HuH-7 (cell line): Measurements from ENCODE around the gene FKTN.
A peak's percentile ranks its signal among the peaks of the same experiment; 100 is the strongest.
"Not testable (repeated sequence)": the region's sequence is repeated elsewhere in the genome, so short reads cannot be mapped to it uniquely, and the experiment has no call there.

Experiments
- DNase-seq: peaks from one replicate; pipeline ENCODE4 v3.0.0; 2011; ENCODE audit warnings: low spot score

The FKTN gene

DNA sequence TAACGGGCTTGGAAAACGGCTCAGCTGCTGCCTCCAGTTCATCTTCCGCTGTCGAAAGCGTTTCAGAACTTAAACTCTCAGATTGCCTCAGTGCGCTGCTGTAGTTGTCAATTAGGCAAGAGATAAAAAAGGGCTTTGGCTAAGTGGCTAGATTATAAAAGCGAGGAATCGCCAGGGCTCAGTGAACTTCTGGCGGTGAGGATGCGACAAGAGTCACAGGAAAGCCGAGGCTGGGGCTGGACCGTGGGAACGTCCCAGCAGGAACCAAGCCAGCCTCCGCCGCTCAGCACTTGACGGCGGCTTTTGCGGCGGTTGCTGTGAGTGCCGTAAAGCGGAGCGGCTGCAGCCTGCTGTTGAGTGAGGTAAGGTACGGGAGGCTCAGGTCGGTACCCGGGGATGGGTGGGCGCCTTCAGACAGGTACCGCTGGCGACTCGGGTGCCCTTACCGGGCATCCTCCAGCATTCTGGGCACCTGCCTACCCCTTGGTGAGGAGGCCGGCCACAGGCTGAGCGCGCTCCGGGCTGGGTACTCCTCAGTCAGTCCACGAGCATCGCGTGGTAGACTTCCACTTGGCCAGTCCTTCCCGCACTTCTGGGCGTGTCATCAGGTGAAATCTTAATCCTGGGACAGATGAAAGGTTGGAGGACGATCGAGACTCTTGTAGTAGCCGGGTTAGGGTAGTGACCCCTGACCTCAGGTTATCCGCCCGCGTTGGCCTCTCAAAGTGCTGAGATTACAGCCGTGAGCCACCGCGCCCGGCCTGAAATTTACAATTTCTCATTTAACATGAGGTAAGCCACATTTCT is at the start of gene FKTN:
Gene FKTN, plus strand, starts transcription at position 328 of the 807 bp plus-strand sequence. CDS start 16,902 bp downstream, outside the sequence.
- DNase-seq = peak; percentile 87

GRCh38 chr9:105508530-105508929 is 49.4 kb upstream of the FKTN start:
- no peak for DNase-seq

DNA sequence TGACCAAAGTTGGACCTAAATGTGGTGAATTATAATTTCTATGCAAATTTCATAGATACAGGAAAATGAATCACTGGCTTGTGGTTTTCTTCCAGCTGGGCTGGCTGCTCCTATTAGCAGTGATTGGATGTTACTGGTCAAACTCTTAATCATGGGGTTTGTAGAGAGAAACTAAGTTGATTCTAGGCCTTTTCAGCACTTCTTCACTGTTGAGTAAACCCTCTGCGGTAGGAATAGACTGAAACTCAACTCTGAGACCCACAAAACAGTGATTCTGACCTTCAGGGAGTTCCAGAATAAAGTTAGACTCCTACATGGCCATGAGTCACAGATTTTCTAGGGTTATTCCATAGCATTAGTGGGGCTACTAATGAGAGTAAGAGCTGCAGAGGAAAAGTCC is 47.9 kb upstream of the FKTN start:
- DNase-seq = no peak

DNA sequence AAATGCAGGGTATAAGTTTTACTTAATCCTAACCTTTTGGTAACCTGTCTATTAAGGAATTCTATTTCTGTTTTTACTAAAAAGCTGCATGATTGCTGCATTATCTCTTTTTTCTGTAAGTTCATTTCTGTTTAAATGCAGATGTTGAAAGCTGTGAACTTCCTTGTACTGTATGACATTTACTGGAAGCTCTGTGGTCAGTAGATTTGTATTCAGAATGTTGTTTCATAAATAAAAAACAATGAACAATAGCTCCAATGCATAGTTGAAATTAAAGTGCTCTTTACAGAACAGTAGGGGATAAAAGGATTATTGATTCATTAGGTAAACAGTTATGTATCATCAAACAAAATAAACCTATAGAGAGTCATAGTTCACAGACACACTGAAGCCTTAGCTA is 46.5 kb upstream of the FKTN start:
- no peak for DNase-seq

DNA sequence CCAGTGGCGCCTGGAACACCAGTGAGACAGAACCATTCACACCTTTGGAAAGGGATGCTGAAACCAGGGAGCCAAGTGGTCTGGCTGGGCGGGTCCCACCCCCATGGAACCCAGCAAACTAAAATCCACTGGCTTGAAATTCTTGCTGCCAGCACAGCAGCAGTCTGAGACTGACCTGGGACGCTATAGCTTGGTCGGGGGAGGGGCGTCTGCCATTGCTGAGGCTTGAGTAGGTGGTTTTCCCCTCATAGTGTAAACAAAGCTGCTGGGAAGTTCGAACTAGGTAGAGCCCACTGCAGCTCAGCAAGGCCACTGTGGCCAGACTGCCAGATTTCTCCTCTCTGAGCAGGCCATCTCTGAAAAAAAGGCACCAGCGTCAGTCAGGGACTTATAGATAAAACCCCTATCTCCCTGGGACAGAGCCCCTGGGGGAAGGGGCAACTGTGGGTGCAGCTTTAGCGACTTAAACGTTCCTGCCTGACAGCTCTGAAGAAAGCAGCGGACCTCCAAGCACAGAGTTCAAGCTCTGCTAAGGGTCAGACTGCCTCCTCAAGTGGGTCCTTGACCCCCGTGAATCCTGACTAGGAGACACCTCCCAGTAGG is 42.0 kb upstream of the FKTN start:
- DNase-seq = no peak

- not testable (repeated sequence) for DNase-seq
Observed at GRCh38 chr9:105519710-105520369, 38.1 kb upstream of the FKTN start.

GRCh38 chr9:105520992-105521391 is 36.9 kb upstream of the FKTN start:
- DNase-seq = not testable (repeated sequence)

GRCh38 chr9:105522618-105523385 is 35.1 kb upstream of the FKTN start:
- not testable (repeated sequence) for DNase-seq

DNA sequence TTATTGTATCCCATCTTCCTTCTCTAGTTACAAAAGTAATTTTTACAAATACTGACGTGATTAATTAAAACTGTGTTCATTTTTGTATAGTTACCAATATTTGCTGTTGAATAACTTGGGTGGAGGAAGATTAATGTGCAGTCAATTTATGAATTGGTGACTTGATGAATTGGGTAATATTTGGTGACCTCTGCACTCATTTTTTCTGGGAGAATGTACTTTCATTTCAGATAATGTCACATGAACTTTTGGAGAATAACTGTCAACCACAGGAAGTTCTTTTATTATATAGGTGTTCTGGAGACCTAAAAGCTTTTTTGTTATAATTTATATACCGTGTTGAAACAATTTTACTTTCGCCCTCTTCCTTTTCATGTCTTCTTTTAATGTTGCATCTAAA is 26.4 kb upstream of the FKTN start:
- no peak for DNase-seq

- DNase-seq = no peak
Observed at GRCh38 chr9:105535920-105536668, 21.8 kb upstream of the FKTN start.

DNA sequence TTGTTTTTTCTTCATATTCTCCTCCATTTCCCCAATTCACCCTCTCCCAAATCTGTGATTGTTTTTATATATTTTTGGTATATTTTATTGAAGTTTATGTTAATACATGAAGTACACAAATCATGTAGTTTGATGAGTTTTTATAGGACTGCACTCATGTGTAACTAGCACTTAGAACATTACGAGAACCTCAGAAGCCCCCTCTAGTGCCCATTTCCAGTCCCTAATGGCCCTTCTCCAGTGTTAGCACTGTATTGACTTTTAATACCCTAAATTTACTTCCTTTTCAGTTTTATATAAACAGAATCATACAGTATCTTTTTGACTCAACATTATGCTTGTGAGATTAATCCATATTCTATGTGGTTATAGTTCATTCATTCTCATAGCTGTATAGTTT is 18.5 kb upstream of the FKTN start:
- no peak for DNase-seq

DNA sequence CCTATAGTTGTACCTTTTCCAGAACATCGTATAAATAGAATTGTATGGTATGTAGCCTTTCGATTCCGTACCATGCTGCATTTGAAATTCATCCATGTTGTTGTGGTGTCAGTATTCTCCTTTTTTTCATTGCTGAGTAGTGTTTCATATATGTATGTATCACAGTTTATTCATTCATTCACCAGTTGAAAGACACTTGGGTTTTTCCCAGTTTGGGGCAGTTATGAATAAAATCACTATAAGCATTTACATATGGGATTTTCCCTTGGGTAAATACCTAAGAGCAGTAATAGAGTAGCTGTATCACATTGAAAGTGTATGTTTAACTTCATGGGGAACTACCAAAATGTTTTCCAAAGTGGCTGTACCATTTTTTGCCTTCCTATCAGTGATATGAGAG is 16.1 kb upstream of the FKTN start:
- DNase-seq = no peak

DNA sequence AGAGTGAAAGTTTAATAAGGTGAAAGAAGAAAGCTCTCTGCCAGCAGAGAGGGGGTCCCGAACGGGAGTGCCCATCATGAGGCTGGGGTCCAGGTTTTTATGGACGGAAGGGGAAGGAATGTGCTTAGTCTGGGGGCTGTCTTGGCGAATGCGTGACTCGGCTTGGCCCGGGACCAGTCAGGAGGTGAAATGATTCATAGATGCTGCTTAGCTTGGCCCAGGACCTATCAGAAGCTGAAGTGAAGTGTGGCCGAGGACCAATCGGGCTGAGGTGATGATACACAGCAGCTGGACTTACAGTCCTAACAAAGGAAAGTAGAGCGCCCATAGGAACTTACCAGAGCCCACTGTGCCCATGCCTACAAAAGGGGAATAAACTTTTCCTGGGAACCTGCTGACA is 3.9 kb upstream of the FKTN start:
- DNase-seq = no peak

DNA sequence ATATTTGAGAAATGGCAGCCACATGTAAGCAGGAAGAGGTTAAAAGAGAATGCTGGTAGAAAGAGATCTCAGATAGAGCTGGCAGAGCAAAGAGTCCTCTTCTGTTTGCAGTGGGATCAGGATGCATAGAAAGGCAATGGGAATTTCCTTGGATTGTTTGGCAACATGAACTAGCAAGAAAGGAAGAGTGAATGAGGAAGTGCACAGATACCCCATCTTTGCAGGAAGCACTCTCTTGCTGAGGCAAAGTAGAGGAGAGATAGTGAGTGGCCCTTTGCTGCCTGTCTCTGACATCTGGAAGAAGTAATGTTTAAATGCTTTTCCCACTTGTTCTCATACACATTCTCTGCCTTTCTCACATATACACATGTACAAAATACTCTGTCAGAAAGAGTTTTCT is 14.5 kb downstream of the FKTN start:
- DNase-seq = no peak

DNA sequence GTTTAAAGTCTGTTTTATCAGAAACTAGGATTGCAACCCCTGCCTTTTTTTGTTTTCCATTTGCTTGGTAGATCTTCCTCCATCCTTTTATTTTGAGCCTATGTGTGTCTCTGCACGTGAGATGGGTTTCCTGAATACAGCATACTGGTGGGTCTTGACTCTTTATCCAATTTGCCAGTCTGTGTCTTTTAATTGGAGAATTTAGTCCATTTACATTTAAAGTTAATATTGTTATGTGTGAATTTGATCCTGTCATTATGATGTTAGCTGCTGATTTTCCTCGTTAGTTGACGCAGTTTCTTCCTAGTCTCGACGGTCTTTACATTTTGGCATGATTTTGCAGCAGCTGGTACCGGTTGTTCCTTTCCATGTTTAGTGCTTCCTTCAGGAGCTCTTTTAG is 22.0 kb downstream of the FKTN start:
- not testable (repeated sequence) for DNase-seq

- DNase-seq = not testable (repeated sequence)
Observed at GRCh38 chr9:105581550-105581949, 23.6 kb downstream of the FKTN start.

GRCh38 chr9:105593145-105593544 is 35.2 kb downstream of the FKTN start:
- DNase-seq = no peak

DNA sequence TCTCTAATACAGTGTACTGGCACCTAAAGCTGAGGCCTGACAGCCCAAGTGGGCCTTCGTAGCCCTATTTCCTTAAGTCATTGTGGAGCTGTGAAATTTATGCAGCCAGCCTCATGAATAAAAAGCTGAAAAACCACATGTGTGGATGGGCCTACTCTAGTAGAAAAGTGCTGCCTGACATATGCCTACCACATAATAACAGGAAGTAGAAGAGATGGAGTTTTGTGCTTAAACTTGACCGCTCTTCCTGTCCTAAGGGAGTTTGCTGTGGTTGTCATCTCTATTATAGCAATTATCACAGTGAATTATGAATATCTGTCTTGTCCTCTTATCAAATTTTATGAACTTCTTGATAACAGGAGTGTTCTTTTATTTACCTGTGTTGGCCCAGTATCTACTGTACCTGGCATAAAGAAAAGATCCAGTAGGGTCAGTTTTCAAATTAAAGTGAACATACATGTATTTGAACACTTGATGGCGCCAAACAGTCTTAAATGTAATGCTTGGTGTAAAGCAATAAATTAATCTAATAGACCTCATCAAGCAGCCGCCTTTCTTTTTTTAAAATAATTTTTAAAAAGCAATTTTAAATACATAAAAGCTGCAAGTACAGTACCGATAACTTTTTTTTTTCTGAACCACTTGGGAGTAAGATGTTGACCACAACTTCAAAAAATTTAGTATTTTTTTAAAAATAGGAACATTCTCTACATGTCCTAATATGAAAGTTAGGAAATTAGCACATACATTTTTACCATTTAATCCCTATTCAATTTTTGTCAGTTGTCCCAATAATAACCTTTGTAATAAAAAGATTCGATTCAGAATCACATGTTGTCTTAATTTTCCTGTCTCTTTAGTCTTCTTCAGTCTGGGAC is 51.0 kb downstream of the FKTN start:
- peak; percentile 27 for DNase-seq

DNA sequence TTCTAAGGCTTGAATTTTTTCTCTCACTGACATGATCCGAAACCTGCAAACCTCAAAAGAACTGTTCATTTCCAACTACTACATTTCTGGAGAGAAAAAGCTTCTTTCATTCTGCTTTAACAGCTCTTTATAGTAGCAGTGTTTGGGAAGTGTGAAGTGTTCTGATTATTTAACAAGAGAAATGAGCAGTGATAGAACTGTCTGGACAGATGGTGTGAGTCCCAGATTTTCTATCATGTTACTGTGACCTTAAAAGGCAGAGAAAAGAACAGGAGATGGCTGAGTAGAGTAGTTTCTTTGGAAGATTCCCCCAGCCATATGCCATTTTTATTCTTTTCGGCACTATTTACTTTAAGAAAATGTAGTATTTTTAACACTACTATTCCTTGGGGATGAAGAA is 63.1 kb downstream of the FKTN start:
- no peak for DNase-seq

- no peak for DNase-seq
Observed at GRCh38 chr9:105625088-105625487, 67.2 kb downstream of the FKTN start.

DNA sequence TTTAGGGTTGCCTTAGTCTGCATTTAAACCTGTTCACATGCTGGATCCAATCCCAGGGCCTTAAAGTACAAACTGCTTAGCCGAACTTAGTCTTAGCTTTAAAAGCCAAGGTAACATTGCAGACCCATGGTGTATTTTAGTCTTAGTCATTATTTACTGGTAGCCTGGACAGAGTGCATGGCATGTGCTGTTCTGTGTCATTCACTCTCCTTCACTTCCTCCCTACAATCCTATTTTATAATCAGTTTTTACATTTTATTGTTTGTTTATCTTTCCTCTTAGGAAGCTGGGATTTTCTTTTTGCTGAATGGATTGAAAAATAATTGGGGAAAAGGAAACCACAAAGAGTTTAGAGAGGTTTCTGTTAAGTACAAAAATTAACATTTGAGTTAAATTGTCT is 74.9 kb downstream of the FKTN start:
- no peak for DNase-seq
